Esophagus muscularis mucosa (tissue), 3 donors: ENCODE results near the gene S100A14.

Experiments
- EP300 ChIP-seq: sonication (generic); formaldehyde crosslinking; IDR thresholded peaks from one replicate; pipeline ENCODE4 v1.6.1; 2017; ENCODE audit warnings: antibody characterized with exemption
- POLR2AphosphoS5 ChIP-seq, 2 donors: sonication (generic); formaldehyde crosslinking; IDR thresholded peaks; one replicate each; pipeline ENCODE4 v1.6.1; 2017; ENCODE audit warnings: antibody characterized with exemption in 2 of 2

- TF ChIP-seq POLR2AphosphoS5 (IDR thresholded peaks at IDR 0.05) (no peak), EP300 (no peak)
These were observed 6.6 kb downstream of the S100A14 start for GRCh38 chr1:153609585-153609907.
